Trophoblast cell (in vitro differentiated cells and primary cell): ENCODE results near the gene TAF11L7.
"Not testable (repeated sequence)": the region's sequence is repeated elsewhere in the genome, so short reads cannot be mapped to it uniquely, and the experiment has no call there.

Experiments
- DNase-seq, 2 donors: peaks; one replicate each; pipeline ENCODE4 v3.0.0-alpha.2; 2016
- H2AFZ ChIP-seq: 2 replicates; pipeline ENCODE4 v1.6.1; 2013; ENCODE audit warnings: low read length, moderate library complexity, mild to moderate bottlenecking; ENCODE audit not compliant: insufficient read depth, poor library complexity
- H2AK5ac ChIP-seq: 2 replicates; pipeline ENCODE4 v1.6.1; 2013; ENCODE audit warnings: mild to moderate bottlenecking, low read length
- H2BK120ac ChIP-seq: 2 replicates; pipeline ENCODE4 v1.6.1; 2013; ENCODE audit warnings: low read length, mild to moderate bottlenecking, moderate library complexity; ENCODE audit not compliant: insufficient read depth, poor library complexity
- H2BK12ac ChIP-seq: 2 replicates; pipeline ENCODE4 v1.6.1; 2013; ENCODE audit warnings: mild to moderate bottlenecking, low read length, moderate library complexity
- H2BK5ac ChIP-seq: 2 replicates; pipeline ENCODE4 v1.6.1; 2013; ENCODE audit warnings: low read length, low read depth, moderate library complexity, mild to moderate bottlenecking; ENCODE audit not compliant: poor library complexity
- H3K14ac ChIP-seq: 2 replicates; pipeline ENCODE4 v1.6.1; 2013; ENCODE audit warnings: mild to moderate bottlenecking, low read length
- H3K18ac ChIP-seq: 2 replicates; pipeline ENCODE4 v1.6.1; 2013; ENCODE audit warnings: mild to moderate bottlenecking, low read length
- H3K23ac ChIP-seq: 2 replicates; pipeline ENCODE4 v1.6.1; 2013; ENCODE audit warnings: low read length
- H3K27ac ChIP-seq: 2 replicates; pipeline ENCODE4 v1.5.1; 2013; ENCODE audit warnings: low read depth, mild to moderate bottlenecking, inconsistent platforms, low read length, moderate library complexity
- H3K27me3 ChIP-seq: 2 replicates; pipeline ENCODE4 v1.6.1; 2013; ENCODE audit warnings: inconsistent platforms, mild to moderate bottlenecking, low read length, moderate library complexity; ENCODE audit not compliant: insufficient read depth
- H3K36me3 ChIP-seq, 2 experiments: 1 replicate in 1 of 2; 2 replicates in 1 of 2; pipeline ENCODE4 v1.6.1; 2013; ENCODE audit warnings: low read length in 2 of 2, mild to moderate bottlenecking in 2 of 2, moderate library complexity in 1 of 2; ENCODE audit not compliant: insufficient read depth in 2 of 2, control insufficient read depth in 1 of 2
- H3K4ac ChIP-seq: 2 replicates; pipeline ENCODE4 v1.6.1; 2013; ENCODE audit warnings: low read depth, mild to moderate bottlenecking, low read length, moderate library complexity
- H3K4me1 ChIP-seq, 2 experiments: 1 replicate in 1 of 2; 2 replicates in 1 of 2; pipeline ENCODE4 v1.6.1; 2013; ENCODE audit warnings: low read length in 2 of 2, mild to moderate bottlenecking in 2 of 2, moderate library complexity in 1 of 2; ENCODE audit not compliant: insufficient read depth in 2 of 2, control insufficient read depth in 1 of 2
- H3K4me2 ChIP-seq: 2 replicates; pipeline ENCODE4 v1.6.1; 2013; ENCODE audit warnings: inconsistent platforms, mild to moderate bottlenecking, low read length, moderate library complexity
- H3K4me3 ChIP-seq: 2 replicates; pipeline ENCODE4 v1.5.1; 2013; ENCODE audit warnings: mild to moderate bottlenecking, low read depth, low read length, inconsistent platforms
- H3K79me1 ChIP-seq: one replicate; pipeline ENCODE4 v1.6.1; 2013; ENCODE audit warnings: low read length
- H3K79me2 ChIP-seq: 2 replicates; pipeline ENCODE4 v1.6.1; 2013; ENCODE audit warnings: low read length, mild to moderate bottlenecking; ENCODE audit not compliant: control insufficient read depth, insufficient read depth, poor library complexity
- H3K9ac ChIP-seq: 2 replicates; pipeline ENCODE4 v1.6.1; 2013; ENCODE audit warnings: mild to moderate bottlenecking, low read length
- H3K9me3 ChIP-seq: 2 replicates; pipeline ENCODE4 v1.6.1; 2013; ENCODE audit warnings: low read depth, mild to moderate bottlenecking, control low read depth, inconsistent platforms, low read length; ENCODE audit not compliant: insufficient read depth
- H4K12ac ChIP-seq: 2 replicates; pipeline ENCODE4 v1.6.1; 2013; ENCODE audit warnings: low read depth, mild to moderate bottlenecking, low read length, moderate library complexity
- H4K8ac ChIP-seq: 2 replicates; pipeline ENCODE4 v1.6.1; 2013; ENCODE audit warnings: low read depth, mild to moderate bottlenecking, low read length, moderate library complexity
- H4K91ac ChIP-seq: one replicate; pipeline ENCODE4 v1.6.1; 2013; ENCODE audit warnings: low read depth, mild to moderate bottlenecking, low read length, moderate library complexity
- WGBS: extraction: QIAGEN DNeasy Blood & Tissue Kit; methylation state at CpG from one replicate; pipeline ENCODE4 v1.1.7; 2013; ENCODE audit warnings: missing lambda C conversion rate; ENCODE audit not compliant: insufficient read length, insufficient coverage; ENCODE audit errors: extremely low coverage; 5-methylcytosine and 5-hydroxymethylcytosine counted together

The TAF11L7 gene

GRCh38 chr5:17620627-17621026, 35.1 kb upstream of the TAF11L7 start:
- Histone ChIP-seq H3K27me3 (no peaks in the 10 kb centered on the region), H2BK5ac (no peak overlapping the region), H3K23ac (no peak overlapping the region), H4K8ac (no peak overlapping the region), H3K4me2 (no peak overlapping the region), H3K27ac (no peak overlapping the region), H2BK12ac (no peak overlapping the region), H3K4me3 (no peak overlapping the region), H3K36me3 (no peaks in the 10 kb centered on the region), H3K18ac (no peak overlapping the region), H3K4me1 (no peaks in the 10 kb centered on the region), H2AFZ (no peak overlapping the region), H3K4ac (no peak overlapping the region), H2AK5ac (no peak overlapping the region), H4K12ac (no peak overlapping the region), H3K79me2 (no peaks in the 10 kb centered on the region), H3K9ac (no peak overlapping the region), H2BK120ac (no peak overlapping the region), H3K14ac (no peak overlapping the region), H4K91ac (no peak overlapping the region), H3K9me3 (no peaks in the 10 kb centered on the region), H3K79me1 (no peaks in the 10 kb centered on the region)
- no CpG with 5 or more reads among the region's 17 CpGs for WGBS
- no peak for DNase-seq

- no CpG with 5 or more reads among the region's 3 CpGs for WGBS
- no peak overlapping the region for H3K27ac ChIP-seq
Observed at GRCh38 chr5:17619354-17619753, 33.8 kb upstream of the TAF11L7 start.

GRCh38 chr5:17614872-17615605, 29.5 kb upstream of the TAF11L7 start:
- no peak for DNase-seq
- Histone ChIP-seq H2BK12ac (no peak overlapping the region), H3K36me3 (no peaks in the 10 kb centered on the region), H3K18ac (no peak overlapping the region), H2BK120ac (no peak overlapping the region), H3K4me3 (no peak overlapping the region), H3K27ac (no peak overlapping the region), H3K4ac (no peak overlapping the region), H3K9ac (no peak overlapping the region), H4K91ac (no peak overlapping the region), H3K9me3 (no peaks in the 10 kb centered on the region), H3K4me2 (no peak overlapping the region), H2BK5ac (no peak overlapping the region), H4K12ac (no peak overlapping the region), H4K8ac (no peak overlapping the region), H3K79me1 (no peaks in the 10 kb centered on the region), H3K79me2 (no peaks in the 10 kb centered on the region), H2AFZ (no peak overlapping the region), H2AK5ac (no peak overlapping the region), H3K23ac (no peak overlapping the region), H3K27me3 (no peaks in the 10 kb centered on the region), H3K14ac (no peak overlapping the region), H3K4me1 (no peaks in the 10 kb centered on the region)
- WGBS = no CpG with 5 or more reads among the region's 17 CpGs

More at GRCh38 chr5:17619354-17619753, 33.8 kb upstream of the TAF11L7 start:
- H3K18ac ChIP-seq = no peak overlapping the region
- H3K27me3 ChIP-seq = no peaks in the 10 kb centered on the region
- no peak overlapping the region for H4K91ac ChIP-seq
- DNase-seq = no peak
- H2BK5ac ChIP-seq = no peak overlapping the region
- H3K4me1 ChIP-seq = no peaks in the 10 kb centered on the region
- no peak overlapping the region for H2AFZ ChIP-seq
- H4K8ac ChIP-seq = no peak overlapping the region
- H2BK12ac ChIP-seq = no peak overlapping the region
- H3K79me1 ChIP-seq = no peaks in the 10 kb centered on the region
- H3K36me3 ChIP-seq = no peaks in the 10 kb centered on the region
- H3K9ac ChIP-seq = no peak overlapping the region
- H3K14ac ChIP-seq = no peak overlapping the region
- H2BK120ac ChIP-seq = no peak overlapping the region
- H3K23ac ChIP-seq = no peak overlapping the region
- H2AK5ac ChIP-seq = no peak overlapping the region
- no peak overlapping the region for H4K12ac ChIP-seq
- no peak overlapping the region for H3K4ac ChIP-seq
- H3K4me2 ChIP-seq = no peak overlapping the region
- H3K9me3 ChIP-seq = no peaks in the 10 kb centered on the region
- no peaks in the 10 kb centered on the region for H3K79me2 ChIP-seq
- no peak overlapping the region for H3K4me3 ChIP-seq

- not testable (repeated sequence) for H3K9me3 ChIP-seq, H3K79me1 ChIP-seq, H2BK120ac ChIP-seq, H2AK5ac ChIP-seq, H3K23ac ChIP-seq, H3K9ac ChIP-seq, H2BK12ac ChIP-seq, H3K79me2 ChIP-seq, H3K27me3 ChIP-seq, H2BK5ac ChIP-seq, DNase-seq, H3K14ac ChIP-seq, H4K8ac ChIP-seq, H3K4me1 ChIP-seq, H3K4me3 ChIP-seq, H2AFZ ChIP-seq, H4K12ac ChIP-seq, H3K4ac ChIP-seq, H3K27ac ChIP-seq, H3K18ac ChIP-seq, H4K91ac ChIP-seq, H3K4me2 ChIP-seq, H3K36me3 ChIP-seq
- WGBS = no CpG with 5 or more reads among the region's 2 CpGs
Observed at GRCh38 chr5:17610092-17610491, 24.5 kb upstream of the TAF11L7 start, which contains the start of gene TAF11L12. Gene TAF11L12 (plus strand): TSS chr5:17610392.
